WTC11 (cell line): ENCODE results near the gene SLC37A3. TPM values are rescaled to one million over a fixed set of nuclear protein-coding genes. Genes with fewer than 3 reads are reported as not detected.
A peak's percentile ranks its signal among the peaks of the same experiment; 100 is the strongest.

Experiments
- ATAC-seq: fragments of 200-7000 bp; cut with Tn5 transposase; 2 replicates; pipeline ENCODE4 v1.10.0; 2021; ENCODE audit warnings: mild to moderate bottlenecking, moderate library complexity
- CTCF ChIA-PET: fragments of 300-600 bp; sonication (Branson Sonifier 250); formaldehyde crosslinking; loops from one replicate; lab custom pipeline; 2021; ENCODE audit warnings: antibody characterized with exemption; lab: Charles Lee
- POLR2A ChIA-PET: fragments of 350-600 bp; sonication (Branson Sonifier 250); formaldehyde crosslinking; loops from one replicate; lab custom pipeline; 2021; ENCODE audit warnings: antibody characterized with exemption; lab: Charles Lee
- DNase-seq: peaks from one replicate; pipeline ENCODE4 v3.0.0; 2021; ENCODE audit warnings: low spot score
- H3K27ac Mint-ChIP-seq: 2 replicates; pipeline ENCODE4 v1.8.0; 2021; ENCODE audit warnings: mixed read lengths
- H3K27me3 Mint-ChIP-seq: 2 replicates; pipeline ENCODE4 v1.8.0; 2021; ENCODE audit warnings: low read depth, mild to moderate bottlenecking, moderate library complexity, mixed read lengths
- H3K36me3 Mint-ChIP-seq: 2 replicates; pipeline ENCODE4 v1.8.0; 2021; ENCODE audit warnings: mixed read lengths
- H3K4me1 Mint-ChIP-seq: 2 replicates; pipeline ENCODE4 v1.8.0; 2022; ENCODE audit warnings: mixed read lengths
- H3K4me3 Mint-ChIP-seq: 2 replicates; pipeline ENCODE4 v1.8.0; 2021; ENCODE audit warnings: mild to moderate bottlenecking, moderate library complexity, mixed read lengths
- H3K9me3 Mint-ChIP-seq: 2 replicates; pipeline ENCODE4 v1.8.0; 2021; ENCODE audit warnings: mixed read lengths
- CTCF ChIP-seq: fragments of 200-600 bp; IDR thresholded peaks from 2 replicates; pipeline ENCODE4 v1.8.0; 2022; ENCODE audit warnings: antibody characterized with exemption
- ELF4 ChIP-seq: sonication (generic); formaldehyde crosslinking; IDR thresholded peaks from 2 replicates; pipeline ENCODE4 v1.8.1; 2022; ENCODE audit warnings: low read depth, mild to moderate bottlenecking, moderate library complexity, missing genetic modification reagents
- ETV6 ChIP-seq: sonication (generic); formaldehyde crosslinking; IDR thresholded peaks from 2 replicates; pipeline ENCODE4 v1.8.1; 2022; ENCODE audit warnings: mild to moderate bottlenecking, missing genetic modification reagents
- FOXP1 ChIP-seq: sonication (generic); formaldehyde crosslinking; IDR thresholded peaks from 2 replicates; pipeline ENCODE4 v1.8.0; 2022; ENCODE audit warnings: missing genetic modification reagents, mild to moderate bottlenecking, moderate library complexity, borderline replicate concordance
- GABPB1 ChIP-seq: sonication (generic); formaldehyde crosslinking; IDR thresholded peaks from 2 replicates; pipeline ENCODE4 v1.8.1; 2023; ENCODE audit warnings: mild to moderate bottlenecking, missing genetic modification reagents
- GRHL2 ChIP-seq: fragments of 250-450 bp; sonication (Bioruptor Pico); IDR thresholded peaks from 2 replicates; pipeline ENCODE4 v1.8.0; 2022; ENCODE audit warnings: mild to moderate bottlenecking, moderate library complexity; ENCODE audit not compliant: insufficient replicate concordance, severe bottlenecking
- KAT7 ChIP-seq: sonication (generic); formaldehyde crosslinking; IDR thresholded peaks from 2 replicates; pipeline ENCODE4 v1.8.1; 2023; ENCODE audit warnings: missing genetic modification reagents, mild to moderate bottlenecking, borderline replicate concordance
- MAX ChIP-seq: sonication (generic); formaldehyde crosslinking; IDR thresholded peaks from 2 replicates; pipeline ENCODE4 v1.8.0; 2022; ENCODE audit warnings: mild to moderate bottlenecking, missing genetic modification reagents
- NR2C2 ChIP-seq: sonication (generic); formaldehyde crosslinking; IDR thresholded peaks from 2 replicates; pipeline ENCODE4 v1.8.0; 2022; ENCODE audit warnings: mild to moderate bottlenecking, missing genetic modification reagents
- SMAD4 ChIP-seq: sonication (generic); formaldehyde crosslinking; IDR thresholded peaks from 2 replicates; pipeline ENCODE4 v1.8.0; 2022; ENCODE audit warnings: mild to moderate bottlenecking, missing genetic modification reagents
- SOX15 ChIP-seq: fragments of 250-450 bp; sonication (Bioruptor Pico); IDR thresholded peaks from 2 replicates; pipeline ENCODE4 v1.9.0; 2021; ENCODE audit warnings: mild to moderate bottlenecking
- SP1 ChIP-seq: sonication (generic); formaldehyde crosslinking; conservative IDR thresholded peaks from 2 replicates; pipeline ENCODE4 v1.8.1; 2022; ENCODE audit warnings: missing genetic modification reagents
- TCF7 ChIP-seq: sonication (generic); formaldehyde crosslinking; IDR thresholded peaks from 2 replicates; pipeline ENCODE4 v1.8.0; 2022; ENCODE audit warnings: mild to moderate bottlenecking, low read depth, missing genetic modification reagents, moderate library complexity
- TP53 ChIP-seq: sonication (generic); formaldehyde crosslinking; IDR thresholded peaks from 2 replicates; pipeline ENCODE4 v1.8.1; 2023; ENCODE audit warnings: mild to moderate bottlenecking, missing genetic modification reagents
- ZNF121 ChIP-seq: sonication (generic); formaldehyde crosslinking; IDR thresholded peaks from 2 replicates; pipeline ENCODE4 v1.8.0; 2023; ENCODE audit warnings: missing genetic modification reagents
- ZNF232 ChIP-seq: sonication (generic); formaldehyde crosslinking; IDR thresholded peaks from 2 replicates; pipeline ENCODE4 v1.8.0; 2022; ENCODE audit warnings: mild to moderate bottlenecking, missing genetic modification reagents
- ZNF416 ChIP-seq: fragments of 250-450 bp; sonication (Bioruptor Pico); IDR thresholded peaks from 2 replicates; pipeline ENCODE4 v1.9.0; 2021; ENCODE audit warnings: mild to moderate bottlenecking, inconsistent platforms
- total RNA-seq: library from RNA; stranded (reverse); gene quantifications from 3 replicates; pipeline ENCODE4 v1.2.3, GENCODE V29; 2021
- TF ChIP-seq, protein P1 (sequence below): fragments of 250-450 bp; sonication (Bioruptor Pico); IDR thresholded peaks from 2 replicates; pipeline ENCODE4 v2.1.2; 2022; ENCODE audit warnings: mild to moderate bottlenecking, moderate library complexity
- TF ChIP-seq, protein P2 (sequence below): sonication (generic); formaldehyde crosslinking; IDR thresholded peaks from 2 replicates; pipeline ENCODE4 v1.8.1; 2023; ENCODE audit warnings: mild to moderate bottlenecking, missing genetic modification reagents, moderate library complexity
- TF ChIP-seq, protein P3 (sequence below): sonication (generic); formaldehyde crosslinking; IDR thresholded peaks from 2 replicates; pipeline ENCODE4 v1.8.1; 2023; ENCODE audit warnings: mild to moderate bottlenecking, moderate library complexity, missing genetic modification reagents
- TF ChIP-seq, protein P4 (sequence below): sonication (generic); formaldehyde crosslinking; IDR thresholded peaks from 2 replicates; pipeline ENCODE4 v1.8.1; 2022; ENCODE audit warnings: low read depth, missing genetic modification reagents, borderline replicate concordance
- TF ChIP-seq, protein P5 (sequence below): sonication (generic); formaldehyde crosslinking; conservative IDR thresholded peaks from 2 replicates; pipeline ENCODE4 v1.8.1; 2023; ENCODE audit warnings: mild to moderate bottlenecking, low read depth, missing genetic modification reagents, moderate library complexity

Gene SLC37A3
- total RNA-seq, 1 experiment from 2014 or later: 54.8 TPM

DNA sequence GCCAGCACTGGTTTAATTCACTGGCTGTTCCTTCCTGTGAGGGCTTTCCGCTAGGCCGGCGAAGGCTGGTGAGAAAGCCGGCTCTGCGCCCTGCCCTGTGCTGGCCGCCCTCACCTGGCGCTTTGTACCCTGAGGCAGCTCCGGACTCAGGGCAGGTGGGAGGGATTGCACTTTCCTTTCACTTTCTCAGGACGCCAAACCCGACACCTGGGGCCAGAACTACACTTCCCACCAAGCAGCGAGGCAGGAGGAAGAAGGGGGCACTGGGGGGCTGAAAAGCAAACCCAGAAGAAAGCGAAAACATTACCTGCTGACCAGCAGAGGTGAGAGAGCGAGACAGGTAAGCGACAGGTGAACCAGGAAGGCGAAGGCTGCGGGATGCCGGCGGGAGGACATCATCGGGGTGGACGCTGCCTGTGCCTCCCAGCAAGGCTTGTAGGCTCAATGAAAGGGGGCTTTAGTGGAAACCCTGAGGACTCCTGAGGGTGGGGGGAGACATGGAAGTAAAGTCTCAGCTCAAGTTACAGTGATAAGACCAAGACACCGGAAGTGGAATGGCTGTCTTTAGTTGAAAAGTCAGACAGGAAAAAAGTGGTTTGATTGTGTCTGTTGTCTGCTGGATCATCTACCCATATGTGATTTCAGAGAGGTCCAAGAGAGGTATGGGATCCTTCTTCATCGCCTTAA, 5.7 kb upstream of the SLC37A3 start, which contains the start of gene RAB19 (continued):
- 0 out of 2 replicates have a peak, but pooled peaks have one; percentile 22 for TF ChIP-seq KAT7
- TF ChIP-seq ETV6: 0 out of 2 replicates have a peak, but pooled peaks have one; percentile 67
- TF ChIP-seq SP1 (CRISPR knock-in tag): 0 out of 2 replicates have a peak, but pooled peaks have one; percentile 31
- no peak for TF ChIP-seq ZNF232 (CRISPR knock-in tag)
- TF ChIP-seq, protein P1, sequence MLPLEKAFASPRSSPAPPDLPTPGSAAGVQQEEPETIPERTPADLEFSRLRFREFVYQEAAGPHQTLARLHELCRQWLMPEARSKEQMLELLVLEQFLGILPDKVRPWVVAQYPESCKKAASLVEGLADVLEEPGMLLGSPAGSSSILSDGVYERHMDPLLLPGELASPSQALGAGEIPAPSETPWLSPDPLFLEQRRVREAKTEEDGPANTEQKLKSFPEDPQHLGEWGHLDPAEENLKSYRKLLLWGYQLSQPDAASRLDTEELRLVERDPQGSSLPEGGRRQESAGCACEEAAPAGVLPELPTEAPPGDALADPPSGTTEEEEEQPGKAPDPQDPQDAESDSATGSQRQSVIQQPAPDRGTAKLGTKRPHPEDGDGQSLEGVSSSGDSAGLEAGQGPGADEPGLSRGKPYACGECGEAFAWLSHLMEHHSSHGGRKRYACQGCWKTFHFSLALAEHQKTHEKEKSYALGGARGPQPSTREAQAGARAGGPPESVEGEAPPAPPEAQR: no peak
- TF ChIP-seq GRHL2: no peak
- TF ChIP-seq ZNF121 (CRISPR knock-in tag): peak; percentile 63
- TF ChIP-seq, protein P2, sequence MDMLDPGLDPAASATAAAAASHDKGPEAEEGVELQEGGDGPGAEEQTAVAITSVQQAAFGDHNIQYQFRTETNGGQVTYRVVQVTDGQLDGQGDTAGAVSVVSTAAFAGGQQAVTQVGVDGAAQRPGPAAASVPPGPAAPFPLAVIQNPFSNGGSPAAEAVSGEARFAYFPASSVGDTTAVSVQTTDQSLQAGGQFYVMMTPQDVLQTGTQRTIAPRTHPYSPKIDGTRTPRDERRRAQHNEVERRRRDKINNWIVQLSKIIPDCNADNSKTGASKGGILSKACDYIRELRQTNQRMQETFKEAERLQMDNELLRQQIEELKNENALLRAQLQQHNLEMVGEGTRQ (CRISPR knock-in tag): peak; percentile 65
- peak; percentile 69; the same call in 1 of the 2 replicates for TF ChIP-seq FOXP1 (CRISPR knock-in tag)
- TF ChIP-seq ZNF416: no peak
- 0 out of 2 replicates have a peak, but pooled peaks have one; percentile 18 for TF ChIP-seq MAX (CRISPR knock-in tag)

DNA sequence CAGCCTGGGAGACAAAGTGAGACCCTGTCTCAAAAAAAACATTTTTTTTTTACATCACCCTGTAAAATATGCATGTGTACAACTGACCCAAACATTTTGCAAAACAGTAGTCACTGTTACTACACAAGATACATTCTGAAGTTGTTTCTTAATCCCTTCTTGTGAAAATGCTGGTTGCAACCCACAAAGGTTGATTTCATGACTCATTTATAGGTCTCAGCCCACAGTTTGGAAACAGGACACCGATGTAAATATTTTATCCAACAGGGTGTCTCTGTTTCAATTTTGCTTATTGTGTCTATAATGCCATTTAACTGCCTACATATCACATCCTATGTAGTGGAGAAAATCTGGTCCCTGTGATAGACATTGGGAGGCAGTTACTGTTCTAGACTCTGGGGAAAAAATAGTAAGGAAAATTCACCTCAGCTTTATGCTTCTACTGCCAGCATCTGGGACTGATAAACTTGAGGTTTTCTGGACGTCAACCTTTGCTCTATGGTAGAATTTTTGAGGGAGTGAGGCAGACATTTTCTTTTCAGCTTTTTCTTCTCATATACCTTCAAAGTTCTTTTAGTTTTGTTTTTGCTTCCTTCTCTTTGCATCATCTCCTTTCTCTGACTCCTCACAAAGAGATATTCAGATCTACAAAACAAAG, 4.0 kb upstream of the SLC37A3 start:
- H3K27me3 Mint-ChIP-seq: no peaks in the 10 kb centered on the region
- H3K4me3 Mint-ChIP-seq: peak overlapping the region; percentile 2; the same call in 1 of the 2 replicates
- peak overlapping the region; percentile 27; the same call in 1 of the 2 replicates for H3K27ac Mint-ChIP-seq
- peaks cover 3% of the 10 kb centered on the region for H3K36me3 Mint-ChIP-seq
- ChIA-PET CTCF (interaction anchor here (0.8 kb wide), 1 partner anchor 11 kb away, joined by 3 read pairs; no protein-coding TSS in a partner anchor), POLR2A (no interaction called here)
- no peak for ATAC-seq
- 0 out of 2 replicates have a peak, but pooled peaks cover under 1% of the 10 kb centered on the region for H3K9me3 Mint-ChIP-seq
- H3K4me1 Mint-ChIP-seq: peaks cover 34% of the 10 kb centered on the region
- DNase-seq: no peak
- TF ChIP-seq ELF4 (CRISPR knock-in tag) (no peak), GABPB1 (CRISPR knock-in tag) (no peak), SMAD4 (CRISPR knock-in tag) (no peak), TP53 (CRISPR knock-in tag) (no peak), CTCF (no peak), TCF7 (CRISPR knock-in tag) (no peak), SOX15 (CRISPR knock-in tag) (no peak), NR2C2 (CRISPR knock-in tag) (no peak), ZNF121 (CRISPR knock-in tag) (no peak)
- TF ChIP-seq, protein P3, sequence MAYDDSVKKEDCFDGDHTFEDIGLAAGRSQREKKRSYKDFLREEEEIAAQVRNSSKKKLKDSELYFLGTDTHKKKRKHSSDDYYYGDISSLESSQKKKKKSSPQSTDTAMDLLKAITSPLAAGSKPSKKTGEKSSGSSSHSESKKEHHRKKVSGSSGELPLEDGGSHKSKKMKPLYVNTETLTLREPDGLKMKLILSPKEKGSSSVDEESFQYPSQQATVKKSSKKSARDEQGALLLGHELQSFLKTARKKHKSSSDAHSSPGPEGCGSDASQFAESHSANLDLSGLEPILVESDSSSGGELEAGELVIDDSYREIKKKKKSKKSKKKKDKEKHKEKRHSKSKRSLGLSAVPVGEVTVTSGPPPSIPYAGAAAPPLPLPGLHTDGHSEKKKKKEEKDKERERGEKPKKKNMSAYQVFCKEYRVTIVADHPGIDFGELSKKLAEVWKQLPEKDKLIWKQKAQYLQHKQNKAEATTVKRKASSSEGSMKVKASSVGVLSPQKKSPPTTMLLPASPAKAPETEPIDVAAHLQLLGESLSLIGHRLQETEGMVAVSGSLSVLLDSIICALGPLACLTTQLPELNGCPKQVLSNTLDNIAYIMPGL (CRISPR knock-in tag): no peak
- TF ChIP-seq, protein P4, sequence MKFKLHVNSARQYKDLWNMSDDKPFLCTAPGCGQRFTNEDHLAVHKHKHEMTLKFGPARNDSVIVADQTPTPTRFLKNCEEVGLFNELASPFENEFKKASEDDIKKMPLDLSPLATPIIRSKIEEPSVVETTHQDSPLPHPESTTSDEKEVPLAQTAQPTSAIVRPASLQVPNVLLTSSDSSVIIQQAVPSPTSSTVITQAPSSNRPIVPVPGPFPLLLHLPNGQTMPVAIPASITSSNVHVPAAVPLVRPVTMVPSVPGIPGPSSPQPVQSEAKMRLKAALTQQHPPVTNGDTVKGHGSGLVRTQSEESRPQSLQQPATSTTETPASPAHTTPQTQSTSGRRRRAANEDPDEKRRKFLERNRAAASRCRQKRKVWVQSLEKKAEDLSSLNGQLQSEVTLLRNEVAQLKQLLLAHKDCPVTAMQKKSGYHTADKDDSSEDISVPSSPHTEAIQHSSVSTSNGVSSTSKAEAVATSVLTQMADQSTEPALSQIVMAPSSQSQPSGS: no peak
- TF ChIP-seq, protein P5, sequence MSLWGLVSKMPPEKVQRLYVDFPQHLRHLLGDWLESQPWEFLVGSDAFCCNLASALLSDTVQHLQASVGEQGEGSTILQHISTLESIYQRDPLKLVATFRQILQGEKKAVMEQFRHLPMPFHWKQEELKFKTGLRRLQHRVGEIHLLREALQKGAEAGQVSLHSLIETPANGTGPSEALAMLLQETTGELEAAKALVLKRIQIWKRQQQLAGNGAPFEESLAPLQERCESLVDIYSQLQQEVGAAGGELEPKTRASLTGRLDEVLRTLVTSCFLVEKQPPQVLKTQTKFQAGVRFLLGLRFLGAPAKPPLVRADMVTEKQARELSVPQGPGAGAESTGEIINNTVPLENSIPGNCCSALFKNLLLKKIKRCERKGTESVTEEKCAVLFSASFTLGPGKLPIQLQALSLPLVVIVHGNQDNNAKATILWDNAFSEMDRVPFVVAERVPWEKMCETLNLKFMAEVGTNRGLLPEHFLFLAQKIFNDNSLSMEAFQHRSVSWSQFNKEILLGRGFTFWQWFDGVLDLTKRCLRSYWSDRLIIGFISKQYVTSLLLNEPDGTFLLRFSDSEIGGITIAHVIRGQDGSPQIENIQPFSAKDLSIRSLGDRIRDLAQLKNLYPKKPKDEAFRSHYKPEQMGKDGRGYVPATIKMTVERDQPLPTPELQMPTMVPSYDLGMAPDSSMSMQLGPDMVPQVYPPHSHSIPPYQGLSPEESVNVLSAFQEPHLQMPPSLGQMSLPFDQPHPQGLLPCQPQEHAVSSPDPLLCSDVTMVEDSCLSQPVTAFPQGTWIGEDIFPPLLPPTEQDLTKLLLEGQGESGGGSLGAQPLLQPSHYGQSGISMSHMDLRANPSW (CRISPR knock-in tag): no peak
